B cell (primary cell): ENCODE data around the gene PHACTR3. TPM values are rescaled to one million over a fixed set of nuclear protein-coding genes. Genes with fewer than 3 reads are reported as not detected.

Experiments
- ATAC-seq: fragments of 200-7000 bp; cut with Tn5 transposase; one replicate; pipeline ENCODE4 v1.10.0; 2021; ENCODE audit warnings: low read depth, mild to moderate bottlenecking, moderate number of reproducible peaks, moderate library complexity
- CTCF ChIA-PET: fragments of 350-600 bp; sonication (Branson Sonifier 250); formaldehyde crosslinking; loops from one replicate; lab custom pipeline; 2021; ENCODE audit warnings: antibody characterized with exemption, inconsistent platforms; lab: Charles Lee
- POLR2A ChIA-PET: fragments of 350-600 bp; sonication (Branson Sonifier 250); formaldehyde crosslinking; loops from one replicate; lab custom pipeline; 2021; ENCODE audit warnings: antibody characterized with exemption; lab: Charles Lee
- DNase-seq: peaks from one replicate; pipeline ENCODE4 v3.0.0; 2013
- H2AFZ ChIP-seq: 2 replicates; pipeline ENCODE4 v1.6.1; 2012; ENCODE audit warnings: mild to moderate bottlenecking, low read depth, low read length; ENCODE audit not compliant: insufficient read depth, poor library complexity, severe bottlenecking
- H3K27ac ChIP-seq, 2 donors: 1 replicate in 1 of 2; 2 replicates in 1 of 2; pipeline ENCODE4 v1.5.1; 2012 to 2013; ENCODE audit warnings: low read length in 2 of 2, mild to moderate bottlenecking in 2 of 2, moderate library complexity in 1 of 2
- H3K27me3 ChIP-seq, 4 experiments: fragments of 200-600 bp in 1 of 4; sonication (generic) in 1 of 4; replicated peaks in 1 of 4; 1 replicate in 2 of 4; 2 replicates in 2 of 4; pipeline versions ENCODE4 v1.6.1 to v1.7.0; 2013 to 2016; ENCODE audit warnings: low read length in 3 of 4, mild to moderate bottlenecking in 2 of 4, mixed read lengths in 1 of 4, moderate library complexity in 1 of 4; ENCODE audit not compliant: insufficient read depth in 4 of 4, control insufficient read depth in 3 of 4; ENCODE audit errors: control extremely low read depth in 1 of 4
- H3K36me3 ChIP-seq, 2 experiments: replicated peaks in 1 of 2; 1 replicate in 1 of 2; 2 replicates in 1 of 2; pipeline versions ENCODE4 v1.6.1 to v1.7.1; 2013; ENCODE audit warnings: low read length in 1 of 2; ENCODE audit not compliant: insufficient read depth in 2 of 2, control insufficient read depth in 1 of 2; ENCODE audit errors: control extremely low read depth in 1 of 2, extremely low read depth in 1 of 2
- H3K4me1 ChIP-seq, 2 donors: fragments of 200-600 bp in 1 of 2; sonication (generic) in 1 of 2; 1 replicate in 1 of 2; 2 replicates in 1 of 2; pipeline versions ENCODE4 v1.5.1 to v1.6.1; 2013 to 2017; ENCODE audit warnings: low read length in 2 of 2; ENCODE audit not compliant: control insufficient read depth in 2 of 2, insufficient read depth in 2 of 2
- H3K4me2 ChIP-seq: replicated peaks from 2 replicates; pipeline ENCODE3; 2012; ENCODE audit warnings: mild to moderate bottlenecking, low read depth, low read length; ENCODE audit not compliant: poor library complexity, severe bottlenecking
- H3K4me3 ChIP-seq, 5 experiments: fragments of 200-600 bp in 1 of 5; sonication (generic) in 1 of 5; 1 replicate in 3 of 5; 2 replicates in 2 of 5; pipeline versions ENCODE4 v1.5.1 to v1.7.0; 2011 to 2016; ENCODE audit warnings: low read length in 4 of 5, mild to moderate bottlenecking in 4 of 5, low read depth in 2 of 5, control low read depth in 1 of 5, moderate library complexity in 1 of 5; ENCODE audit not compliant: insufficient read depth in 1 of 5; ENCODE audit errors: control extremely low read depth in 1 of 5, extremely low read depth in 1 of 5
- H3K79me2 ChIP-seq: fragments of 200-600 bp; sonication (generic); one replicate; pipeline ENCODE4 v1.6.0; 2016; ENCODE audit warnings: low read length; ENCODE audit not compliant: control insufficient read depth, insufficient read depth
- H3K9ac ChIP-seq: fragments of 200-600 bp; sonication (generic); 2 replicates; pipeline ENCODE4 v1.6.1; 2017; ENCODE audit warnings: mild to moderate bottlenecking, low read length, moderate library complexity
- H3K9me3 ChIP-seq, 3 donors: one replicate each; pipeline versions ENCODE4 v1.6.1 to v1.7.1; 2013; ENCODE audit warnings: low read length in 2 of 3; ENCODE audit not compliant: control insufficient read depth in 2 of 3, insufficient read depth in 1 of 3; ENCODE audit errors: control extremely low read depth in 1 of 3
- H4K20me1 ChIP-seq: 2 replicates; pipeline ENCODE4 v1.6.0; 2012; ENCODE audit warnings: mild to moderate bottlenecking, low read length; ENCODE audit not compliant: insufficient read depth, control insufficient read depth, poor library complexity, severe bottlenecking
- H3K27ac Mint-ChIP-seq: one replicate; pipeline ENCODE4 v1.8.0; 2021; ENCODE audit warnings: mixed read lengths
- H3K27me3 Mint-ChIP-seq: one replicate; pipeline ENCODE4 v1.8.0; 2021; ENCODE audit warnings: mixed read lengths
- H3K4me1 Mint-ChIP-seq: one replicate; pipeline ENCODE4 v1.8.0; 2021; ENCODE audit warnings: mixed read lengths
- H3K4me3 Mint-ChIP-seq: one replicate; pipeline ENCODE4 v1.8.0; 2021; ENCODE audit warnings: mixed read lengths
- H3K9me3 Mint-ChIP-seq: one replicate; pipeline ENCODE4 v1.8.0; 2022; ENCODE audit warnings: mixed read lengths; ENCODE audit not compliant: insufficient read depth
- EZH2 ChIP-seq: IDR thresholded peaks from 2 replicates; pipeline ENCODE4 v1.6.1; 2012; ENCODE audit warnings: borderline replicate concordance, low read depth, mild to moderate bottlenecking, moderate library complexity, low read length; ENCODE audit not compliant: insufficient read depth, poor library complexity, severe bottlenecking
- WGBS: methylation state at CpG from one replicate; pipeline ENCODE4 v1.1.5; 2013; ENCODE audit warnings: missing lambda C conversion rate; ENCODE audit not compliant: insufficient coverage; 5-methylcytosine and 5-hydroxymethylcytosine counted together
- intact Hi-C: fragments of 100-400 bp; cut with micrococcal nuclease; formaldehyde crosslinking; loops from one replicate; pipeline ENCODE4 v1.10.0; 2022
- polyA plus RNA-seq: library from polyadenylated mRNA; depleted of rRNA; stranded (reverse); fragments of >200 nt; gene quantifications from 2 replicates; pipeline ENCODE4 v1.2.3, GENCODE V29; 2012
- total RNA-seq, 2 donors: library from RNA; stranded (reverse); fragments of 120-200 nt in 1 of 2; gene quantifications; 1 replicate in 1 of 2; 2 replicates in 1 of 2; pipeline versions ENCODE4 v1.2.3 to v1.2.4, GENCODE V29; 2013 to 2022
- TF ChIP-seq, protein P1 (sequence below): fragments of 200-600 bp; IDR thresholded peaks from one replicate; pipeline ENCODE4 v1.8.0; 2022; ENCODE audit warnings: antibody characterized with exemption, mild to moderate bottlenecking

PHACTR3 gene
- total and polyA plus RNA-seq, 2 donors (not counting 1 experiment from before 2014, with no cell fraction given): not detected

GRCh38 chr20:59648466-59649070 is 44.2 kb downstream of the PHACTR3 start:
- H4K20me1 ChIP-seq: no peaks in the 10 kb centered on the region
- DNase-seq (no peak), ATAC-seq (no peak)
- intact Hi-C loops: no loop called here
- no peak overlapping the region for H3K9ac ChIP-seq
- WGBS: 80% methylated on average over 4 of the region's 7 CpGs
- no peaks in the 10 kb centered on the region for H3K79me2 ChIP-seq
- no peak overlapping the region for H3K4me3 ChIP-seq
- no peak overlapping the region for H2AFZ ChIP-seq
- H3K27me3 Mint-ChIP-seq: no peaks in the 10 kb centered on the region
- H3K27me3 ChIP-seq: no peaks in the 10 kb centered on the region
- peaks cover 0 to 17% (median 0%) of the 10 kb centered on the region in 3 donors for H3K9me3 ChIP-seq
- no peak overlapping the region for H3K27ac ChIP-seq
- ChIA-PET POLR2A (no interaction called here), CTCF (no interaction called here)
- no peak overlapping the region for H3K4me3 Mint-ChIP-seq
- TF ChIP-seq, protein P1, sequence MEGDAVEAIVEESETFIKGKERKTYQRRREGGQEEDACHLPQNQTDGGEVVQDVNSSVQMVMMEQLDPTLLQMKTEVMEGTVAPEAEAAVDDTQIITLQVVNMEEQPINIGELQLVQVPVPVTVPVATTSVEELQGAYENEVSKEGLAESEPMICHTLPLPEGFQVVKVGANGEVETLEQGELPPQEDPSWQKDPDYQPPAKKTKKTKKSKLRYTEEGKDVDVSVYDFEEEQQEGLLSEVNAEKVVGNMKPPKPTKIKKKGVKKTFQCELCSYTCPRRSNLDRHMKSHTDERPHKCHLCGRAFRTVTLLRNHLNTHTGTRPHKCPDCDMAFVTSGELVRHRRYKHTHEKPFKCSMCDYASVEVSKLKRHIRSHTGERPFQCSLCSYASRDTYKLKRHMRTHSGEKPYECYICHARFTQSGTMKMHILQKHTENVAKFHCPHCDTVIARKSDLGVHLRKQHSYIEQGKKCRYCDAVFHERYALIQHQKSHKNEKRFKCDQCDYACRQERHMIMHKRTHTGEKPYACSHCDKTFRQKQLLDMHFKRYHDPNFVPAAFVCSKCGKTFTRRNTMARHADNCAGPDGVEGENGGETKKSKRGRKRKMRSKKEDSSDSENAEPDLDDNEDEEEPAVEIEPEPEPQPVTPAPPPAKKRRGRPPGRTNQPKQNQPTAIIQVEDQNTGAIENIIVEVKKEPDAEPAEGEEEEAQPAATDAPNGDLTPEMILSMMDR: no peak
- TF ChIP-seq EZH2: no peak
- H3K4me1 Mint-ChIP-seq: no peaks in the 10 kb centered on the region
- no peak overlapping the region for H3K4me2 ChIP-seq
- no peaks in the 10 kb centered on the region for H3K4me1 ChIP-seq
- no peaks in the 10 kb centered on the region for H3K36me3 ChIP-seq
- H3K9me3 Mint-ChIP-seq: peaks cover 7% of the 10 kb centered on the region
- no peak overlapping the region for H3K27ac Mint-ChIP-seq

- ChIA-PET POLR2A (no interaction called here), CTCF (no interaction called here)
- no peak overlapping the region for H3K4me3 Mint-ChIP-seq
- H3K27ac Mint-ChIP-seq: no peak overlapping the region
- TF ChIP-seq, protein P1: no peak
- TF ChIP-seq EZH2: no peak
- Histone ChIP-seq H3K4me3 (no peak overlapping the region), H2AFZ (no peak overlapping the region), H3K79me2 (no peaks in the 10 kb centered on the region), H3K4me1 (no peaks in the 10 kb centered on the region), H3K9ac (no peak overlapping the region), H4K20me1 (no peaks in the 10 kb centered on the region), H3K27me3 (no peaks in the 10 kb centered on the region), H3K9me3 (peaks cover 0 to 12% (median 0%) of the 10 kb centered on the region in 3 donors), H3K4me2 (no peak overlapping the region), H3K27ac (no peak overlapping the region), H3K36me3 (no peaks in the 10 kb centered on the region)
- no peaks in the 10 kb centered on the region for H3K27me3 Mint-ChIP-seq
- no peak for ATAC-seq
- intact Hi-C loops: no loop called here
- DNase-seq: no peak
- peaks cover 7% of the 10 kb centered on the region for H3K9me3 Mint-ChIP-seq
- WGBS: 63% methylated on average over 5 of the region's 5 CpGs
- no peaks in the 10 kb centered on the region for H3K4me1 Mint-ChIP-seq
Measured at GRCh38 chr20:59650418-59650817, 46.1 kb downstream of the PHACTR3 start.
